ENCODE data around the gene ATP8A2.

ATP8A2 gene

DNA sequence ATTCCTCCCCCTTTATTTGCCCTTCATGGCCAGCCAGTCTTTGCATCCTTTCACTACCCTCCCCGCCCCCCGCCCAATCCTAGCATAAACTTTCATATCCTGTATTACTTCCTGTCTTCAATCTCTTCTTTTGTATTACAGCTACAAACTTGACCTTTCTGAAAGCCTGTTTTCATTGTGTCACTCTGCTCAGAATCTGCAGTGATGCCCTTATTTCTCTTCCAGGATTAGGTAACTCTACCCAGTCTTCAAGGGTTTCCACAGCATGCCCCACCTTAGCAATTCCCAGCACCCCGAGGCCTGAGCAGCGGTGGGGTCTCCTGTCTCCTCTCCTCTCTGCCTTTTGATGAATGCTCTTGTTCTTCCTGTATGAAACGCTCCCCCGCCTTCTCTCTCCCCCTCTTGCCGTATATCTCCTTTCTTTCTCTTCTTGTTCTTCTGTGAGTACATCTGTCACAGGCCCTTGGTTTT lies 534.5 kb downstream of the ATP8A2 start:
- TF ChIP-seq, protein P1, sequence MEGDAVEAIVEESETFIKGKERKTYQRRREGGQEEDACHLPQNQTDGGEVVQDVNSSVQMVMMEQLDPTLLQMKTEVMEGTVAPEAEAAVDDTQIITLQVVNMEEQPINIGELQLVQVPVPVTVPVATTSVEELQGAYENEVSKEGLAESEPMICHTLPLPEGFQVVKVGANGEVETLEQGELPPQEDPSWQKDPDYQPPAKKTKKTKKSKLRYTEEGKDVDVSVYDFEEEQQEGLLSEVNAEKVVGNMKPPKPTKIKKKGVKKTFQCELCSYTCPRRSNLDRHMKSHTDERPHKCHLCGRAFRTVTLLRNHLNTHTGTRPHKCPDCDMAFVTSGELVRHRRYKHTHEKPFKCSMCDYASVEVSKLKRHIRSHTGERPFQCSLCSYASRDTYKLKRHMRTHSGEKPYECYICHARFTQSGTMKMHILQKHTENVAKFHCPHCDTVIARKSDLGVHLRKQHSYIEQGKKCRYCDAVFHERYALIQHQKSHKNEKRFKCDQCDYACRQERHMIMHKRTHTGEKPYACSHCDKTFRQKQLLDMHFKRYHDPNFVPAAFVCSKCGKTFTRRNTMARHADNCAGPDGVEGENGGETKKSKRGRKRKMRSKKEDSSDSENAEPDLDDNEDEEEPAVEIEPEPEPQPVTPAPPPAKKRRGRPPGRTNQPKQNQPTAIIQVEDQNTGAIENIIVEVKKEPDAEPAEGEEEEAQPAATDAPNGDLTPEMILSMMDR (IDR thresholded peaks at IDR 0.05; ENCODE audit: low read depth, low read length) = no peak
- H3K4me3 ChIP-seq (ENCODE audit: low read depth, low read length) = no peak overlapping the region

DNA sequence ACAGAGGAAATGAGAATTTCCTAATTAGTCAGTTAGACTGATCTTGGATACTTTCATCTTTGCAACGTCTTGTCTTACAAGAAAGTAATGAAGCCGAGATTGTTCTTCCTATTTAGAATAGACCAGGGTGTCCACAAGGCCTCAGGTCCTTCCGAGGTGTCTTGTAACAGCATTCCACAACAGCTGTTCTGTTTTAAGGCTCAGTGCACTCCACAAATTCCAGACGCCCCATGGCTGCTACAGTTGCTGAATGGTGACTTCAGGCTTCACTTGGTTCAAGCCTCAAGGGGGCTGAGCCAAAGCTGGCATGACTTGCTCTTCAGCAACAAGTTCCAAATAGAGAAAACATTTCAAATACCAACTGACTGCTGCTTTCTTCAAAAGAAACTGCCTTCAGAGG lies 536.6 kb downstream of the ATP8A2 start:
- H3K4me3 ChIP-seq (ENCODE audit: low read depth, low read length) = no peak overlapping the region
- TF ChIP-seq, protein P1 (IDR thresholded peaks at IDR 0.05; ENCODE audit: low read depth, low read length) = no peak

DNA sequence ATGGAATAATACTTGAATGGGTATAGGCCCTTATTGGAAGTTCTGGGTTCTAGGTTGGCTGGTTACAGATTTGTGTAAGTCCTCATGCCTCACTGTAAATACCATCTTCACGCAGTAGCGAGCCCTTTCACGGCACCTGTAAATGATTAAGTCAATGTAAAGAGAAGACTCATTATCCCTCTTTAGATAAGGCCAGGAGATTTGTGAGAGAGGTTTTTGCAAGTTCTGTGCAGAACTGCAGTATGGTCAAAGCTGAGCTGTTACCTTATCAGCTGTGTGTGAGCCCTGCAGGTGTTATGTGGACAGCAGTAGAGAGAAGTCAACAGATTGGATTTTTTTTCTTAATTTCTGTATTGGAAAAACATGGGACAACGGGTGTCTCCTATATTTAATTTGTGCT lies 538.5 kb downstream of the ATP8A2 start:
- TF ChIP-seq, protein P1 (IDR thresholded peaks at IDR 0.05; ENCODE audit: low read depth, low read length) = no peak

DNA sequence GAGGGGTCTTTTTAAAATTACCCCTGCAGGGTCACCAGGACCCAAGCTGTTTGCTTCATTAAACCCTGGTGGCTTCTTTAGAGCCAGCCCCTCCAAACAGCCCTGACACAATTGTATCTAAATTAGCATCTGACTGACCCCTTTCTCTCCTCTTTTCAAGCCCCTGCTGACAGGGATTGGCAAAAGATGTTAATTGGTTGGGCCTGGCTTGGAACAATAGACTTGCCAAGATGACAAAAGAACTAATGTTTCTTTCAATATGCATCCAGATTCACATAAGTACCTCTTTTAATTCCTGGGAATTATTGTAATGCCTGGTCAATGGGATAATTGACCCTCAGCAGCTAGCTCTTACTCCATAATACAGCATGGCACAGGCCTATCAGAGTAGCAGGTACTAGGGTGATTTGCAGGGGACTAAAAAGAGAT lies 539.2 kb downstream of the ATP8A2 start:
- TF ChIP-seq, protein P1 (IDR thresholded peaks at IDR 0.05; ENCODE audit: low read depth, low read length) = no peak
- no peak overlapping the region for H3K4me3 ChIP-seq (ENCODE audit: low read depth, low read length)

More for the DNA sequence above, 538.5 kb downstream of the ATP8A2 start:
- H3K4me3 ChIP-seq (ENCODE audit: low read depth, low read length) = no peak overlapping the region

DNA sequence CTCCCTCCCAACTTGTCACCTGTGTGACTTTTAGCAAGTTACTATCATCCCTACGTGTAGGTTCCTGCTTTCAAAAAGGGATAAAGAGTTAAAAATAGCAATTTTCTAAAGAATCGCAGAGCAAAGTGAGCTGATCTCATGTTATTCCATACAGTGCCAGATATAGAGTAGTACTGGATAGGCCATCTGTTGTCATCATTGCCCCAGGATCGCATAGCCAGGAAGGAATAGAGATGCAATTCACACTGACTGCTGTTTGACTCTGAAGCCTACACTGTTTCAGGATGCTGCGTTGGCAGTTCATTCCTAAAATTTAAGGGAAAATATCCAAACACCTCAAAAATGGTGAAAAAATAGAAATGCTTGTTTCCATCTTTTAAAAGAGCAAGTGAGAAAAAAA lies 541.2 kb downstream of the ATP8A2 start:
- TF ChIP-seq, protein P1 (IDR thresholded peaks at IDR 0.05; ENCODE audit: low read depth, low read length) = no peak
- no peak overlapping the region for H3K4me3 ChIP-seq (ENCODE audit: low read depth, low read length)

DNA sequence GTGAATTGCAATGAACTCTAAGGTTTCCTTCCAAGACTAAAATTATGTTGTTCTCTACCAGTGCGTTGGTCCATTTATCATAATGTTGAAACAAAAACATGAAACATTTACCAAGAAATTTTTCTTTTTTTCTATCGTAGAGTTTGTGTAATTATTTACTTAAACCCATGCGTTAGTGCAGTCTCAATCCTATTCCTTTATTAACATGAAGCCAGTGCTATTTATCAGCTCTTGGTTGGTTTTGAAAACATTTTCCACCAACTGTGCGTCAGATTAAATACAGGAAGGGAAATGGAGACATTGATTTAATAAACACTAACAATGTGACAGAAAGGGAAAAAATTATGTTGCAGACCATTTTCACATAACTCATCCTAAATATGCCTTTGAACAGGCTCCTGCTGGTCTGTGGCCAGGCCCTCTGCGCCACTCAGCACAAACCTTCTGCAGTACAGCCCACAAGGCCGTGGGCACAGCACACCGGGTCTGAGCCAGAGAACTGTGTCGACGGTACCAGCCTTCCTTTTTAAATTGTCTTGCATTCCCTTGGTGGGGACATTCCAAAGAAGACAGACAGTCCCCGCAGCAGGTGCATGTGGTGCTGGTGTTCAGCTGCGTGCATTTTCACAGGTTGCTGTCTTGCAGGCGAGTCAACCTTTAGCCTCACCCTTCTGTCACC lies 544.2 kb downstream of the ATP8A2 start:
- TF ChIP-seq, protein P1 (IDR thresholded peaks at IDR 0.05; ENCODE audit: low read depth, low read length) = no peak
- no peak overlapping the region for H3K4me3 ChIP-seq (ENCODE audit: low read depth, low read length)

DNA sequence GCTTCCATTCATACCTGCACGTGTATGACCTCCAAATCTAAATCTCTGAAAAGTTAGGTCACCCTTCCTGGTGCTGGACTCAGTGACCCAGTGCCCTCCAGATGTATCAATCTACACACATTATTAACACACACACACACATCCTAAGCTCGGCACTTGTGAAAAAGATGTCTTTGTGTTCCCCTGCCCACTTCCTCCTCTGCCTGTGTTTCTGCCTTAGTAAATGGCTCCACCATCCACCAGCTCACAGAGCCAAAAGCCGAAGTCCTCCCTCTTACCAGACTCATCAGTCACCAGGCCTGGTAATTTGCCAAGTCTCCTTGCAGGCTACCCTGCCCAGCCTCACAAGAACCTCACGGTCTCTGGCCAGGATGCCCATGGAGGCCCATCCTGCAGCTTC lies 548.5 kb downstream of the ATP8A2 start:
- TF ChIP-seq, protein P1 (IDR thresholded peaks at IDR 0.05; ENCODE audit: low read depth, low read length) = no peak
- no peak overlapping the region for H3K4me3 ChIP-seq (ENCODE audit: low read depth, low read length)

Measured in WI38 (cell line).